Measurements from ENCODE around the gene SLC25A10. TPM values are rescaled to one million over a fixed set of nuclear protein-coding genes. Genes with fewer than 3 reads are reported as not detected.

Gene SLC25A10
- total RNA-seq, 1 donor from 2014 or later: 6.3 TPM

- Histone ChIP-seq H3K4me3 (no peak overlapping the region), H3K27me3 (no peaks in the 10 kb centered on the region), H3K36me3 (peaks cover 65% of the 10 kb centered on the region), H3K4me1 (peaks cover 30% of the 10 kb centered on the region), H3K9me3 (no peaks in the 10 kb centered on the region), H3K27ac (no peak overlapping the region)
- intact Hi-C loops (cut with DNase I): no loop called here
- ATAC-seq: no peak
- DNase-seq: peak; percentile 65
- TF ChIP-seq CTCF (IDR thresholded peaks at IDR 0.05): no peak
Observed at GRCh38 chr17:81700353-81701287, 11.5 kb upstream of the SLC25A10 start.

- Histone ChIP-seq H3K36me3 (peaks cover 64% of the 10 kb centered on the region), H3K9me3 (no peaks in the 10 kb centered on the region), H3K27me3 (no peaks in the 10 kb centered on the region), H3K4me1 (peaks cover 30% of the 10 kb centered on the region), H3K4me3 (peak overlapping the region; percentile 88), H3K27ac (no peak overlapping the region)
- DNase-seq (no peak), ATAC-seq (no peak)
- intact Hi-C loops (cut with DNase I): no loop called here
- no peak for TF ChIP-seq CTCF (IDR thresholded peaks at IDR 0.05)
Observed at GRCh38 chr17:81701288-81702071, 10.6 kb upstream of the SLC25A10 start.

GRCh38 chr17:81702934-81703746 lies 8.9 kb upstream of the SLC25A10 start, which contains the start of gene MRPL12:
Gene MRPL12, plus strand, starts transcription at chr17:81703367. Its CDS starts 135 bp downstream, at chr17:81703502.
- Histone ChIP-seq H3K9me3 (no peaks in the 10 kb centered on the region), H3K27me3 (no peaks in the 10 kb centered on the region), H3K4me3 (peak within 1 kb of the TSS; percentile 88), H3K4me1 (peaks cover 30% of the 10 kb centered on the region), H3K36me3 (peaks cover 60% of the 10 kb centered on the region), H3K27ac (peak within 1 kb of the TSS; percentile 95)
- intact Hi-C loops (cut with DNase I): no loop called here
- TF ChIP-seq CTCF (IDR thresholded peaks at IDR 0.05): peak; percentile 42
- DNase-seq (peak; percentile 97), ATAC-seq (peak; percentile 97)

- H3K27me3 ChIP-seq: no peaks in the 10 kb centered on the region
- no peak for ATAC-seq
- TF ChIP-seq CTCF (IDR thresholded peaks at IDR 0.05): no peak
- peak overlapping the region; percentile 95 for H3K27ac ChIP-seq
- no peak for DNase-seq
- peak overlapping the region; percentile 88 for H3K4me3 ChIP-seq
- peaks cover 52% of the 10 kb centered on the region for H3K36me3 ChIP-seq
- H3K9me3 ChIP-seq: no peaks in the 10 kb centered on the region
- peaks cover 30% of the 10 kb centered on the region for H3K4me1 ChIP-seq
- intact Hi-C loops (cut with DNase I): no loop called here
Observed at GRCh38 chr17:81703747-81704654, 8.1 kb upstream of the SLC25A10 start.

All from upper lobe of right lung (tissue), 1 donor.